ENCODE results near the gene PPP1R37.
"Not testable (repeated sequence)": the region's sequence is repeated elsewhere in the genome, so short reads cannot be mapped to it uniquely, and the experiment has no call there.

PPP1R37 gene

GRCh38 chr19:45104658-45105349 lies 11.8 kb downstream of the PPP1R37 start:
- peak; percentile 68 for TF ChIP-seq SCRT1 (tag by site-specific recombination; IDR thresholded peaks at IDR 0.05; ENCODE audit: borderline replicate concordance)
- TF ChIP-seq, protein P1, sequence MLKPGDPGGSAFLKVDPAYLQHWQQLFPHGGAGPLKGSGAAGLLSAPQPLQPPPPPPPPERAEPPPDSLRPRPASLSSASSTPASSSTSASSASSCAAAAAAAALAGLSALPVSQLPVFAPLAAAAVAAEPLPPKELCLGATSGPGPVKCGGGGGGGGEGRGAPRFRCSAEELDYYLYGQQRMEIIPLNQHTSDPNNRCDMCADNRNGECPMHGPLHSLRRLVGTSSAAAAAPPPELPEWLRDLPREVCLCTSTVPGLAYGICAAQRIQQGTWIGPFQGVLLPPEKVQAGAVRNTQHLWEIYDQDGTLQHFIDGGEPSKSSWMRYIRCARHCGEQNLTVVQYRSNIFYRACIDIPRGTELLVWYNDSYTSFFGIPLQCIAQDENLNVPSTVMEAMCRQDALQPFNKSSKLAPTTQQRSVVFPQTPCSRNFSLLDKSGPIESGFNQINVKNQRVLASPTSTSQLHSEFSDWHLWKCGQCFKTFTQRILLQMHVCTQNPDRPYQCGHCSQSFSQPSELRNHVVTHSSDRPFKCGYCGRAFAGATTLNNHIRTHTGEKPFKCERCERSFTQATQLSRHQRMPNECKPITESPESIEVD (tag by site-specific recombination; IDR thresholded peaks at IDR 0.05) = no peak
- peak; percentile 87 for TF ChIP-seq SCRT2 (tag by site-specific recombination; IDR thresholded peaks at IDR 0.05)
- TF ChIP-seq ZBTB17 (tag by site-specific recombination; IDR thresholded peaks at IDR 0.05) = no peak
- Histone ChIP-seq H3K9me3 (ENCODE audit: control insufficient read depth, insufficient read depth, low read depth, low read length) (no peaks in the 10 kb centered on the region), H3K27ac (ENCODE audit: extremely low read depth, low read depth, low read length) (no peak overlapping the region), H3K4me1 (ENCODE audit: control insufficient read depth, insufficient read depth, low read length) (peaks cover 12% of the 10 kb centered on the region), H3K36me3 (ENCODE audit: control insufficient read depth in 2 of 2, insufficient read depth in 1 of 2, low read length in 2 of 2) (peaks cover 0 to 14% of the 10 kb centered on the region in 2 experiments; a peak in 1 of 3 replicates), H3K4me3 (ENCODE audit: low read depth, low read length) (no peak overlapping the region)
- ChIA-PET CTCF (interaction anchor here (1.2 kb wide), 1 partner anchor 39 kb away, joined by 4 read pairs; no protein-coding TSS in a partner anchor), POLR2A (interaction anchor here (0.8 to 1.6 kb wide), 2 partner anchors 9 to 43 kb away, joined by 4 read pairs; no protein-coding TSS in a partner anchor)

DNA sequence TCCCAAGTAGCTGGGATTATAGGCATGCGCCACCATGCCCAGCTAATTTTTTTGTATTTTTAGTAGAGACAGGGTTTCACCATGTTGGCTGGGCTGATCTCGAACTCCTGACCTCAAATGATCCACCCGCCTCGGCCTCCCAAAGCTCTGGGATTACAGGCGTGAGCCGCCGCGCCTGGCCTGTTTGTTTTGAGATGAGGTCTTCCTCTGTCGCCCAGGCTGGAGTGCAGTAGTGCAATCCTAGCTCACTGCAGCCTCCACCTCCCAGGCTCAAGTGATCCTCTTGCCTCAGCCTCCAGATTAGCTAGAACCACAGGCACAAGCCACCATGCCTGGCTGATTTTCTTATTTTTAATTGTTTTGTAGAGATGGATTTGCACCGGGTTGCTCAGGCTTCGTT lies 13.4 kb downstream of the PPP1R37 start:
- CTCF ChIA-PET = interaction anchor here (1.2 to 2.2 kb wide), 2 partner anchors 19 to 37 kb away, joined by 4 to 12 read pairs; no protein-coding TSS in a partner anchor
- H3K4me1 ChIP-seq (ENCODE audit: control insufficient read depth, insufficient read depth, low read length) = peaks cover 12% of the 10 kb centered on the region
- H3K36me3 ChIP-seq (ENCODE audit: control insufficient read depth in 2 of 2, insufficient read depth in 1 of 2, low read length in 2 of 2); POLR2A ChIA-PET; H3K27ac ChIP-seq (ENCODE audit: extremely low read depth, low read depth, low read length); H3K4me3 ChIP-seq (ENCODE audit: low read depth, low read length); H3K9me3 ChIP-seq (ENCODE audit: control insufficient read depth, insufficient read depth, low read depth, low read length): not testable (repeated sequence)

DNA sequence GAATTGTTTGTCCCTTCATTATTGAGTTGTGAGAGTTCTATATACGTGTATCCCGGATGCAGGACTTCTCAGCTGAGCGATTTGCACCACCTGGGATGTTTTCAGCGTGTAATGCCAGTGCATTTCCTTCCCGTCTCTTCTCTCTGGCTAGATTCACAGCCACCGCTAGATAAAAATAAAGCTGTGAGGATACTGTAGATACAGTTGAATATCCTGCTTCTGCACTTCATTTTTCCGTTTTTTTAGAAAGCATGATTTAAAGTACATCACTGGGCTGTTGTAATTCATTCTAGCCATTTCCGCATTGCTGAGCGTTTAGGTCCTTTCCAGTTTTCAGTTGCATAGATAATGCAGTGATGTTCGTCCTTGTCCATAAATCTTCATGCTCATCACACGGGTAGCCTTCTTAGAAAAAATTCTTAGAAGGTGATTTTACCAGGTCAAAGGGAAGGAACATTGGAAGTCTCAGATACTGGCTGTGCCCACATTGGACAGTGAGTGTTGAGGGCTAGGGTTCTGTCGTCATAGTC lies 14.7 kb downstream of the PPP1R37 start:
- H3K4me1 ChIP-seq (ENCODE audit: control insufficient read depth, insufficient read depth, low read length) = peaks cover 9% of the 10 kb centered on the region
- ChIA-PET CTCF (interaction anchor here (0.7 to 2.2 kb wide), 2 partner anchors 18 to 180 kb away, joined by 4 to 12 read pairs; no protein-coding TSS in a partner anchor), POLR2A (no interaction called here)
- H3K36me3 ChIP-seq (ENCODE audit: control insufficient read depth in 2 of 2, insufficient read depth in 1 of 2, low read length in 2 of 2) = no peaks in the 10 kb centered on the region; a peak in 1 of 3 replicates
- no peaks in the 10 kb centered on the region for H3K9me3 ChIP-seq (ENCODE audit: control insufficient read depth, insufficient read depth, low read depth, low read length)
- H3K4me3 ChIP-seq (ENCODE audit: low read depth, low read length) = no peak overlapping the region
- TF ChIP-seq ZNF473 (tag by site-specific recombination; IDR thresholded peaks at IDR 0.05) (no peak), ZNF280C (tag by site-specific recombination; IDR thresholded peaks at IDR 0.05) (no peak), ZNF558 (tag by site-specific recombination; IDR thresholded peaks at IDR 0.05) (no peak), ZBTB49 (tag by site-specific recombination; IDR thresholded peaks at IDR 0.05; ENCODE audit: low read depth) (no peak)
- TF ChIP-seq, protein P2, sequence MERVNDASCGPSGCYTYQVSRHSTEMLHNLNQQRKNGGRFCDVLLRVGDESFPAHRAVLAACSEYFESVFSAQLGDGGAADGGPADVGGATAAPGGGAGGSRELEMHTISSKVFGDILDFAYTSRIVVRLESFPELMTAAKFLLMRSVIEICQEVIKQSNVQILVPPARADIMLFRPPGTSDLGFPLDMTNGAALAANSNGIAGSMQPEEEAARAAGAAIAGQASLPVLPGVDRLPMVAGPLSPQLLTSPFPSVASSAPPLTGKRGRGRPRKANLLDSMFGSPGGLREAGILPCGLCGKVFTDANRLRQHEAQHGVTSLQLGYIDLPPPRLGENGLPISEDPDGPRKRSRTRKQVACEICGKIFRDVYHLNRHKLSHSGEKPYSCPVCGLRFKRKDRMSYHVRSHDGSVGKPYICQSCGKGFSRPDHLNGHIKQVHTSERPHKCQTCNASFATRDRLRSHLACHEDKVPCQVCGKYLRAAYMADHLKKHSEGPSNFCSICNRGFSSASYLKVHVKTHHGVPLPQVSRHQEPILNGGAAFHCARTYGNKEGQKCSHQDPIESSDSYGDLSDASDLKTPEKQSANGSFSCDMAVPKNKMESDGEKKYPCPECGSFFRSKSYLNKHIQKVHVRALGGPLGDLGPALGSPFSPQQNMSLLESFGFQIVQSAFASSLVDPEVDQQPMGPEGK (tag by site-specific recombination; IDR thresholded peaks at IDR 0.05) = no peak
- no peak overlapping the region for H3K27ac ChIP-seq (ENCODE audit: extremely low read depth, low read depth, low read length)

Data from HEK293 (cell line).